Osteoblast (primary cell): ENCODE results near the gene PACSIN2. TPM values are rescaled to one million over a fixed set of nuclear protein-coding genes. Genes with fewer than 3 reads are reported as not detected.
"Not testable (repeated sequence)": the region's sequence is repeated elsewhere in the genome, so short reads cannot be mapped to it uniquely, and the experiment has no call there.

Source experiments
- DNase-seq: peaks from one replicate; pipeline ENCODE4 v3.0.0; 2011; ENCODE audit warnings: low spot score, mixed read lengths; ENCODE audit not compliant: insufficient read length; ENCODE audit errors: missing footprints
- H2AFZ ChIP-seq: 2 replicates; pipeline ENCODE4 v1.6.0; 2011; ENCODE audit warnings: mild to moderate bottlenecking, low read length
- H3K27ac ChIP-seq: 2 replicates; pipeline ENCODE4 v1.5.1; 2011; ENCODE audit warnings: mild to moderate bottlenecking, low read depth, low read length, moderate library complexity
- H3K27me3 ChIP-seq: 2 replicates; pipeline ENCODE4 v1.6.0; 2012; ENCODE audit warnings: mild to moderate bottlenecking, control low read depth, inconsistent platforms, low read length, moderate library complexity; ENCODE audit not compliant: insufficient read depth
- H3K36me3 ChIP-seq: 2 replicates; pipeline ENCODE4 v1.5.1; 2011; ENCODE audit warnings: mild to moderate bottlenecking, low read length, control low read depth, moderate library complexity; ENCODE audit not compliant: insufficient read depth
- H3K4me1 ChIP-seq: 2 replicates; pipeline ENCODE4 v1.5.1; 2011; ENCODE audit warnings: mild to moderate bottlenecking, low read length, control low read depth, moderate library complexity; ENCODE audit not compliant: insufficient read depth
- H3K4me2 ChIP-seq: 2 replicates; pipeline ENCODE4 v1.6.0; 2011; ENCODE audit warnings: mild to moderate bottlenecking, low read length; ENCODE audit not compliant: insufficient read depth
- H3K4me3 ChIP-seq: fragments of 200-600 bp; sonication (generic); 3 replicates; pipeline ENCODE4 v1.5.1; 2012; ENCODE audit warnings: mild to moderate bottlenecking, low read length, inconsistent platforms; ENCODE audit not compliant: insufficient read depth
- H3K79me2 ChIP-seq: 2 replicates; pipeline ENCODE4 v1.6.0; 2012; ENCODE audit warnings: mild to moderate bottlenecking, low read length, control low read depth, inconsistent platforms; ENCODE audit not compliant: insufficient read depth
- H3K9me3 ChIP-seq: 2 replicates; pipeline ENCODE4 v1.5.1; 2011; ENCODE audit warnings: low read depth, low read length, control low read depth
- H4K20me1 ChIP-seq: 2 replicates; pipeline ENCODE4 v1.6.0; 2012; ENCODE audit warnings: mild to moderate bottlenecking, low read length, control low read depth; ENCODE audit not compliant: insufficient read depth
- total RNA-seq: library from RNA; depleted of rRNA; stranded (reverse); fragments of >200 nt; gene quantifications from 2 replicates; pipeline ENCODE4 v1.2.3, GENCODE V29; 2012
- TF ChIP-seq, protein P1 (sequence below): IDR thresholded peaks from 2 replicates; pipeline ENCODE4 v1.5.1; 2011; ENCODE audit warnings: mild to moderate bottlenecking, low read depth, low read length, moderate library complexity; ENCODE audit errors: extremely low read depth

Gene PACSIN2
- total RNA-seq, 1 donor = 38.0 TPM

DNA sequence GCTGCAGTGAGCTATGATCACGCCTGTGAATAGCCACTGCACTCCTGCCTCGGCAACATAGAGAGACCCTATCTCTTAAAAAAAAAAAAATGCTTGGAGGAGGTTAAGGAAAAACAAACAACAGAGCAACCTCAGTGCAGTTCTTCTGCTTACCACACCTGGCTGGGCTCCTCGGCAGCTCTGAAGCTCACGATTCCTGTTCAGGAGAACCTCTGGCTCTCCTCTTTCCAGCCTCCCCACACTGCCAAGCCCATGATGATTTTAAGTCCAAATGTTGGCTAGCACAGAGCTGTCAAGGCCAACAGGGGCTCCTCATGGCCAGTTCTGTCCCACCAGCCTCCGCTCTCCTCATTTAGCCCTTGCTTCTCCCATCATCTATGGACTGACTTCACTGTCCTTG is 88.2 kb downstream of the PACSIN2 start:
- no peak overlapping the region for H3K4me2 ChIP-seq
- DNase-seq = peak; percentile 55
- no peaks in the 10 kb centered on the region for H3K9me3 ChIP-seq
- peaks cover 41% of the 10 kb centered on the region for H3K4me1 ChIP-seq
- no peak overlapping the region for H3K4me3 ChIP-seq
- peaks cover 91% of the 10 kb centered on the region for H3K79me2 ChIP-seq
- no peak overlapping the region for H3K27ac ChIP-seq
- TF ChIP-seq, protein P1, sequence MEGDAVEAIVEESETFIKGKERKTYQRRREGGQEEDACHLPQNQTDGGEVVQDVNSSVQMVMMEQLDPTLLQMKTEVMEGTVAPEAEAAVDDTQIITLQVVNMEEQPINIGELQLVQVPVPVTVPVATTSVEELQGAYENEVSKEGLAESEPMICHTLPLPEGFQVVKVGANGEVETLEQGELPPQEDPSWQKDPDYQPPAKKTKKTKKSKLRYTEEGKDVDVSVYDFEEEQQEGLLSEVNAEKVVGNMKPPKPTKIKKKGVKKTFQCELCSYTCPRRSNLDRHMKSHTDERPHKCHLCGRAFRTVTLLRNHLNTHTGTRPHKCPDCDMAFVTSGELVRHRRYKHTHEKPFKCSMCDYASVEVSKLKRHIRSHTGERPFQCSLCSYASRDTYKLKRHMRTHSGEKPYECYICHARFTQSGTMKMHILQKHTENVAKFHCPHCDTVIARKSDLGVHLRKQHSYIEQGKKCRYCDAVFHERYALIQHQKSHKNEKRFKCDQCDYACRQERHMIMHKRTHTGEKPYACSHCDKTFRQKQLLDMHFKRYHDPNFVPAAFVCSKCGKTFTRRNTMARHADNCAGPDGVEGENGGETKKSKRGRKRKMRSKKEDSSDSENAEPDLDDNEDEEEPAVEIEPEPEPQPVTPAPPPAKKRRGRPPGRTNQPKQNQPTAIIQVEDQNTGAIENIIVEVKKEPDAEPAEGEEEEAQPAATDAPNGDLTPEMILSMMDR = no peak
- H2AFZ ChIP-seq = no peak overlapping the region
- no peaks in the 10 kb centered on the region for H3K36me3 ChIP-seq
- no peaks in the 10 kb centered on the region for H3K27me3 ChIP-seq
- H4K20me1 ChIP-seq = peaks cover 16% of the 10 kb centered on the region

DNA sequence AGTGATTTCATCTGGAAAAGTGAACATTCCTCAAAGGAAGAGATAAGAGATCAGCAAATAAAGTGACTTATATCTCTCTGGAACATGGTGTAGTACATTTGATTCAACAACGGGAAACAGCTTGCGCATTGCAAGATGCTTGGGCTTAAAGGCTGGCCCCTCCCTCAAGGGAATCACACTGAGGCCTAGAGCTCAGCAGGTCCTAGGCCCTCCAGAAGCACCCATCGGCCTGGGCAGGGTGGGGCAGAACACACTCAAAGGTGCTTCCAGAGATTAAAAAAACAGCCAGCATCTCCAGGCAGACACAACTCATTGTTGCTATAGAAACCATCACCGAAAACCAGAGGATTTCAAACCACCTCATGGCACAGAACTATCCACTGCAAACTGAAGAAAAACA is 88.8 kb downstream of the PACSIN2 start:
- Histone ChIP-seq H2AFZ (no peak overlapping the region), H3K4me3 (no peak overlapping the region), H3K4me1 (peaks cover 39% of the 10 kb centered on the region), H3K27me3 (no peaks in the 10 kb centered on the region), H3K79me2 (peaks cover 89% of the 10 kb centered on the region), H3K4me2 (no peak overlapping the region), H3K36me3 (no peaks in the 10 kb centered on the region), H3K9me3 (no peaks in the 10 kb centered on the region), H3K27ac (peak overlapping the region; percentile 21), H4K20me1 (peaks cover 16% of the 10 kb centered on the region)
- DNase-seq = no peak
- TF ChIP-seq, protein P1 = no peak

DNA sequence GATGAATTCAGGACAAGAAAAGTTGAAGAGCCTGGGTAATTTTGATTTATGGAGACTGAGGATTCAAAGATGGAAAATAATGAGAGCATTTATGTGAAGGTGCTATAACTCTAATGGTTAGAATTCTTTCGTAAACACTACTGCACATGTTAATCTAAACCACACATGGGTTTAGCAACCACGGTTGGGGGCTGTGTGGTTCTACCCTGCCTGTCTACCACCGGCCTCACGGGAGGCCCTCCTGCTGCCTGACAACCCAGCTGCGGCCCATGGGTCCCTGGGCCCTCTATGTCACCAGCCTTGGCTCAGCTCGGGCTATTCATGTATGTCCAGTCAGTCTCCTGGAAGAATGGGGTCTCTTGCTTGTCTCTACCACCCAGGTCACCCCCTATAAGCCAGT is 89.4 kb downstream of the PACSIN2 start:
- no peak overlapping the region for H2AFZ ChIP-seq
- TF ChIP-seq, protein P1 = no peak
- H3K36me3 ChIP-seq = no peaks in the 10 kb centered on the region
- H3K4me2 ChIP-seq = no peak overlapping the region
- no peak overlapping the region for H3K4me3 ChIP-seq
- no peaks in the 10 kb centered on the region for H3K9me3 ChIP-seq
- peaks cover 16% of the 10 kb centered on the region for H4K20me1 ChIP-seq
- peaks cover 39% of the 10 kb centered on the region for H3K4me1 ChIP-seq
- peak overlapping the region; percentile 21 for H3K27ac ChIP-seq
- DNase-seq = no peak
- H3K27me3 ChIP-seq = no peaks in the 10 kb centered on the region
- peaks cover 89% of the 10 kb centered on the region for H3K79me2 ChIP-seq

DNA sequence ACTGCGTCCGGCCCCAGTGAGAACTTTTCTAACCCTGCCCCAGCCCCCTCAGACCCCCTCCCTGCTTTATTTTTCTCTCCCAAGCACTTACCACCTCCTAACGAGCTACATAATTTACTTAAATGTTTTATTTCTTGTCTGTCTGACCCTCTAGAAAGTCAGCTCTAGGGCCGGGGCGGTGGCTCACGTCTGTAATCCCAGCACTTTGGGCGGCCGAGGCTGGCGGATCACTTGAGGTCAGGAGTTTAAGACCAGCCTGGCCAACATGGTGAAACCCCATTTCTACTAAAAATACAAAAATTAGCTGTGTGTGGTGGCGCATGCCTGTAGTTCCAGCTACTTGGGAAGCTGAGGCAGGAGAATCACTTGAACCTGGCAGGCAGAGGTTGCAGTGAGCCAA is 89.9 kb downstream of the PACSIN2 start:
- not testable (repeated sequence) for H3K4me3 ChIP-seq, H2AFZ ChIP-seq, H3K27ac ChIP-seq, H3K9me3 ChIP-seq, H3K36me3 ChIP-seq, H3K27me3 ChIP-seq, DNase-seq, H3K4me2 ChIP-seq
- H3K79me2 ChIP-seq = peaks cover 87% of the 10 kb centered on the region
- peaks cover 16% of the 10 kb centered on the region for H4K20me1 ChIP-seq
- peaks cover 39% of the 10 kb centered on the region for H3K4me1 ChIP-seq

DNA sequence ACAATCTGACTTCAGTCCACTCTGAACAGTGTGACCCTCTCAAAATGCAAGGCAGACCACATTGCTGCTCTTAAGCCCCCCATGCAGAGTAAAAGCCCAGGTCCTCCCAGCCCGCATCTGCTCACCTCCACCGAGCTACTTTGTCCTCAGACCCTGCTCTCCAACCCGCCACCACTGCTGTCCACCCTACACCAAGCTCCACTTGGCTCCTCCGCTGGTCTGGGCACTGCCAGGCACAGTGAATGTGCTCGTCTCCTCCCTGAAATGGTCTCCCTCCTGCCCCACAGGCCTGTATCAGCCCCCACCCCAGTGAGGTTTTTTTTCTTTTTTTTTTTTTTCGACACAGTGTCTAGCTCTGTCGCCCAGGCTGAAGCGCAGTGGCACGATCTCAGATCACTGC is 90.5 kb downstream of the PACSIN2 start:
- H3K4me1 ChIP-seq = peaks cover 37% of the 10 kb centered on the region
- no peak overlapping the region for H2AFZ ChIP-seq
- no peak overlapping the region for H3K27ac ChIP-seq
- peak; percentile 45 for DNase-seq
- H3K4me2 ChIP-seq = no peak overlapping the region
- no peaks in the 10 kb centered on the region for H3K27me3 ChIP-seq
- H4K20me1 ChIP-seq = peaks cover 16% of the 10 kb centered on the region
- no peaks in the 10 kb centered on the region for H3K36me3 ChIP-seq
- peaks cover 82% of the 10 kb centered on the region for H3K79me2 ChIP-seq
- H3K9me3 ChIP-seq = no peaks in the 10 kb centered on the region
- no peak overlapping the region for H3K4me3 ChIP-seq
- TF ChIP-seq, protein P1 = no peak
